ENCODE results near the gene C1QB.

GRCh38 chr1:22628698-22629444 is 24.2 kb upstream of the C1QB start:
- TF ChIP-seq CTCF (conservative IDR thresholded peaks at IDR 0.05; ENCODE audit: low read length) (no peak), EZH2phosphoT487 (IDR thresholded peaks at IDR 0.05; ENCODE audit: borderline replicate concordance) (no peak)
